Subcutaneous abdominal adipose tissue (tissue), 5 donors: ENCODE data around the gene RNF220.
"Not testable (repeated sequence)": the region's sequence is repeated elsewhere in the genome, so short reads cannot be mapped to it uniquely, and the experiment has no call there.

Experiments
- H3K27ac ChIP-seq: one replicate; pipeline ENCODE4 v1.7.0; 2013; ENCODE audit warnings: low read depth, mild to moderate bottlenecking, inconsistent platforms, low read length, moderate library complexity
- H3K27me3 ChIP-seq, 5 donors: one replicate each; pipeline ENCODE4 v1.7.0; 2013; ENCODE audit warnings: low read length in 5 of 5, inconsistent platforms in 1 of 5; ENCODE audit not compliant: control insufficient read depth in 5 of 5, insufficient read depth in 4 of 5
- H3K36me3 ChIP-seq, 5 donors: one replicate each; pipeline ENCODE4 v1.7.0; 2013; ENCODE audit warnings: low read length in 5 of 5; ENCODE audit not compliant: control insufficient read depth in 5 of 5, insufficient read depth in 5 of 5
- H3K4me1 ChIP-seq, 5 donors: one replicate each; pipeline ENCODE4 v1.7.0; 2013; ENCODE audit warnings: low read length in 5 of 5, mild to moderate bottlenecking in 3 of 5, moderate library complexity in 1 of 5; ENCODE audit not compliant: control insufficient read depth in 5 of 5, insufficient read depth in 5 of 5
- H3K4me3 ChIP-seq, 5 donors: one replicate each; pipeline ENCODE4 v1.7.0; 2013; ENCODE audit warnings: low read length in 5 of 5, low read depth in 1 of 5
- H3K9ac ChIP-seq, 5 donors: one replicate each; pipeline ENCODE4 v1.7.0; 2013; ENCODE audit warnings: low read length in 5 of 5, mild to moderate bottlenecking in 4 of 5, moderate library complexity in 3 of 5
- H3K9me3 ChIP-seq, 5 donors: one replicate each; pipeline ENCODE4 v1.7.0; 2013; ENCODE audit warnings: low read length in 5 of 5; ENCODE audit not compliant: control insufficient read depth in 5 of 5
- donor health status: healthy.
- donor health status: healthy.
- donor health status: healthy.
- donor health status: healthy.
- donor health status: healthy.

RNF220 gene

GRCh38 chr1:44502823-44503222 lies 97.8 kb downstream of the RNF220 start:
- Histone ChIP-seq H3K4me1 (peaks cover 0 to 16% (median 15%) of the 10 kb centered on the region in 5 donors), H3K27me3 (peaks cover 4 to 27% (median 7%) of the 10 kb centered on the region in 5 donors)
- not testable (repeated sequence) for H3K27ac ChIP-seq, H3K4me3 ChIP-seq, H3K36me3 ChIP-seq, H3K9me3 ChIP-seq, H3K9ac ChIP-seq

DNA sequence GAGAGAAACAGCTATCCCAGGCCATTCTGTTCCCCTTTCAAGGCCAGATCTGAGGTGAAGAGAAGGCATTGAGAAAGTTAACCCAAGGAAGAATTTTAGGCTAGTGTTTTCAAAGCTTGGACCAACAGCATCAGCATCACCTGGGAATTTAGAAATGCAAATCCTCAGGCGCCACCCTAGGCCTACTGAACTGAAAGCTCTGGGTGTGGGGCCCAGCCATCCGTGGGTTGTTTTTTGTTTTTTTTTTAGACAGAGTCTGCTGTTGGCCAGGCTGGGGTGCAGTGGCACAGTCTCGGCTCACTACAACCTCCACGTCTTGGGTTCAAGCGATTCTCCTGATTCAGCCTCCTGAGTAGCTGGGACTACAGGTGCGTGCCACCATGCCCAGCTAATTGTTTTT lies 98.6 kb downstream of the RNF220 start:
- no peak overlapping the region for H3K9ac ChIP-seq
- H3K4me1 ChIP-seq = peaks cover 0 to 16% (median 15%) of the 10 kb centered on the region in 5 donors
- H3K36me3 ChIP-seq = no peaks in the 10 kb centered on the region
- H3K27me3 ChIP-seq = peaks cover 4 to 34% (median 13%) of the 10 kb centered on the region in 5 donors
- no peaks in the 10 kb centered on the region for H3K9me3 ChIP-seq
- no peak overlapping the region for H3K4me3 ChIP-seq
- no peak overlapping the region for H3K27ac ChIP-seq

DNA sequence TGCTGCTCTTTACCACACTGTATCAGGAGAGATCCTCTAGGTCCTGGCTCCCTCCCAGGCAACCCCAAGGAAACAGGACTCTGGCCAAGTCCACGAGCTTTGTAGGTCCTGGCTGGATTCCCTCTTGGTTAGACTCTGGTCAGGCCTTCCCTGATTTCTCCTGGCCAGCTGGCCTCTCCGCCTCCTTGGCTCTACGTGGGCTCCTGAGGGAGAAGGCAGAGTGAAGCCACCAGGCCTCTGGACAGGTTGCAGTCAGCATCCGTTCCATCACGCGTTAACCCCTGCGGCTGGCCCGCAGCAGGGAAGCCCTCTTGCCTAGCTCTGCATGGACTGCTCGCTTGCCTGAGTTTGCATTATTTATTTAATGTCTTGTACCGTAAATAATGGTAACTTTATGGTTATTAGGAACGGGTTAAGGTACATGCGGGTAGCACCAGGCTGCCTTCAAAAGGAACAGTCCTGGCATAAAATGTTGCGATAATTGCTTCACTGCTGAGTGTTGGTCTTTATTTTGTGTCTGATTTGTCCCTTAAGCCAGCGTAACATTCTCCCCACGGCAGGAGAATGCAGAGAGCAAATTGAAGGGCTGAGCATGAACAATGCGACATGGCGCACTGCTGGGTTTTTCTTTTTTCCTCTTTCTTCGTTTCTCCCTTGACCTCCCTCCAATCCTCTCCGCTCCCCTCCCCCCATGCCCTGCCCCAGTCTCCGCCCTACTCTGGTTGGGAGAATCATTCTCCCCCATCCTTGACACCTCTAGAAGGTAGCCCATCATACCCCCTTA lies 100.3 kb downstream of the RNF220 start:
- H3K4me3 ChIP-seq = no peak overlapping the region
- H3K27ac ChIP-seq = no peak overlapping the region
- H3K4me1 ChIP-seq = peaks cover 0 to 17% (median 12%) of the 10 kb centered on the region in 5 donors
- H3K9ac ChIP-seq = no peak overlapping the region
- no peaks in the 10 kb centered on the region for H3K9me3 ChIP-seq
- peaks cover 4 to 27% (median 18%) of the 10 kb centered on the region in 5 donors for H3K27me3 ChIP-seq
- no peaks in the 10 kb centered on the region for H3K36me3 ChIP-seq

DNA sequence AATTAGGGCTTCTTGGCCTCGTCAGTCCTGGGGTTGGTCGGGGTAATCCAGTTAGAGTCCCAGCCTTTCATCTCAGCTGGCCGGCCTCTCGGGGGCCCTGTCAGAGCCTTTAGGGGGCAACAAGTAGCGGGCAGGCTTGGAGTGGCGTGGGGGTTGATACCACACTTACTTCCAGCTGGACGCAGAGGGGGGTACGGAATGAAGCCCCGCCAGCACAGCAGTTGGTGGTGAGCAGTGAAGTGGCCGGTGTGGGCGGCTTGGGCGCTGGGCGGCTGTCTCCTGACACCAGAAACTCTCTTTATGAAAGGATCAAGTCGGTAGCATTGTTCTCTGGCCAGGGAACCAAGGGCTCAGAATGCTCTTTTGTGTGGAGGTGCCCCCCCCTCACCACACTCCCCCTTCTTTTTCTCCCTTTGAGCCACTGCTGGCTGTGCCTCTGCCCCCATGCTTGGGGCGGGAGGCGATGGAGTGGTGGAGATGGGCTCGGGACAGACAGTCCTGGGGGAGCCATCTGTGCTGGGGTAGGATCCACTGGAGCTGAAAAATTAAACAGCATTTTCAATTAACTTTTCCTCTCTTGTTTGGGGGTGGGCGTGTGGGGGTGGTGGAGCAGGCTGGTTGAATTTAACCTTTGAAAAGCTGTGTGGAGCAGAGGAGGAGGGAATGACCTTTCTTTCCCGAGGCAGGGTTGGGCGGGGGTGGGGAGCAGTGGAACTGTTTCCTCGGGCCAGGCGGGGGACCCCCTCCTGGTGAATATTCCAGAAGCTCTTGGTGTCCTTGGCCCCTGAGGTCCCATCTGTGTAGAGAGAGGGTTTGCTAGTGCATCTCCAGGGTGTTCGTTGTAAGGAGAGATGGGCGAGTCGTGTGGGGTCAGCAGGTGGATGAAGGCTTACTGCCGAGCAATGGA lies 102.7 kb downstream of the RNF220 start:
- H3K9ac ChIP-seq = no peak overlapping the region
- no peak overlapping the region for H3K4me3 ChIP-seq
- peaks cover 4 to 28% (median 22%) of the 10 kb centered on the region in 5 donors for H3K27me3 ChIP-seq
- peaks cover 0 to 3% (median 0%) of the 10 kb centered on the region in 5 donors for H3K4me1 ChIP-seq
- H3K36me3 ChIP-seq = no peaks in the 10 kb centered on the region
- no peak overlapping the region for H3K27ac ChIP-seq
- H3K9me3 ChIP-seq = no peaks in the 10 kb centered on the region

DNA sequence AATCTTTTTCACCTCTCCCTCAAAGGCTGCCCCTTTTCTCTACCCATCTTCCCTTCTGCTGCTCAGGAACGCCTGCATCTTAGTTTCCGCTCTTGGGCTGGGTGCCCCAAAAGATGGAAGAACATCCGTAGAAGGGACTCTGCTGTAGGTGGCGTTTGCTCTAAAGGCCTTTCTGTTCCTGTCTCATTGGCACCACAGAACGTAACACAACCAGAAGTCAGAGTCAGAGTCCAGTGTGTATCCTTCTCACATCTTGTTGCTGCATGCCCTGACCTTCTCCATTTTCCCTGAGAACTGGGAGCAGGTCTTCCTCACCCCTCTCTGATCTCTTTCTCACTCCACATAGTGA lies 103.3 kb downstream of the RNF220 start:
- Histone ChIP-seq H3K4me1 (peaks cover 0 to 3% (median 0%) of the 10 kb centered on the region in 5 donors), H3K27me3 (peaks cover 4 to 32% (median 22%) of the 10 kb centered on the region in 5 donors), H3K9me3 (no peaks in the 10 kb centered on the region), H3K36me3 (no peaks in the 10 kb centered on the region), H3K27ac (no peak overlapping the region), H3K9ac (no peak overlapping the region), H3K4me3 (no peak overlapping the region)

- Histone ChIP-seq H3K27ac (no peak overlapping the region), H3K9ac (no peak overlapping the region), H3K9me3 (no peaks in the 10 kb centered on the region), H3K4me3 (no peak overlapping the region), H3K36me3 (no peaks in the 10 kb centered on the region), H3K4me1 (peaks cover 0 to 3% (median 0%) of the 10 kb centered on the region in 5 donors), H3K27me3 (peaks cover 4 to 37% (median 22%) of the 10 kb centered on the region in 5 donors)
Observed at GRCh38 chr1:44511363-44511762, 106.3 kb downstream of the RNF220 start.

DNA sequence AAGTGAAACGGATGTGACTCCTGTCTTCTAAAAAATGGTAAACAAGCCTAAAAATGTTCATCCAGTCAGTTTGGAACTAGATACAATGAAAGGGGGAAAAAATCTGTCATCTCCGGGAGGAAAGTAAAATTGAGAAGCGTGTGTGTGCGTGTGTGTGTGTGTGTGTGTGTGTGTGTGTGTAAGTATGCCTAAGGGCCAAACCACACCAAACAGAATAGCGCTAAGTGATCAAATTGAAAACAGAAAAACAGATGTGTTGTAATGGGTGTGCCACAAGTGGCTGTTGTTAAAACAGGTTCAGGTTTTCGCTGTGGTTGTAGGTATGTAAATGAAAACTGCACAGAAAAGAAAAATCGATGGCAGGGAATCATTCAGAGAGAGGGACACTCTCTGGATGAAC lies 106.7 kb downstream of the RNF220 start:
- Histone ChIP-seq H3K9me3 (no peaks in the 10 kb centered on the region), H3K27ac (no peak overlapping the region), H3K9ac (no peak overlapping the region), H3K4me3 (no peak overlapping the region), H3K4me1 (peaks cover 0 to 3% (median 0%) of the 10 kb centered on the region in 5 donors), H3K27me3 (peaks cover 4 to 35% (median 20%) of the 10 kb centered on the region in 5 donors), H3K36me3 (no peaks in the 10 kb centered on the region)

DNA sequence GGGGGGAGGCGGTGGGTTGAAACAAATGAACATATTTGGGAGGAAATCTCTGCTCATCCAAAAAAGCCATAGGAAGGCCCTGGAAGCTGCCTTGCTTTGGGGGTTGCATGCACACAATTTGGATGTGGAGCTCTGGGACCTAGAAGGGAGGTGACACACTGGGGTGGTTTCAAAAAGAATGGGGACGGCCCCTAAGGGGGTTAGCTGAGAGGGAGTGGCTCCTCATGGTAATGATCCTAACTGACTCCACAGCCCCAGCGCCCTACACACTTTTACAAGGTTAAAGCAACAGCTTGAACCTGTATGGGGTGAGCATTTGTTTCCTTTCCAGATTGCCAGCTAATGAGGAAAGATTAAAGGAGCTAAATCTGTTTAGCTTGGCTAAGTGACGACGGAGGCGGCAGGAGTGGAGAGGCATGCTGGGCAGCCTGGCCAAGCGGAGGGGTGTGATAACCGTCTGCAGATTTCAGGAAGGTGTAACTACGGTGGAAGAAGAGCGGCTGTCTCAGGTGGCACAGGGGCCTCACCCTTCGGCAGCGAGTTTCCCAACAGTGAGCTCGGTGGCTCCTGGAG lies 107.3 kb downstream of the RNF220 start:
- Histone ChIP-seq H3K27me3 (peaks cover 4 to 29% (median 17%) of the 10 kb centered on the region in 5 donors), H3K9ac (no peak overlapping the region), H3K4me1 (peaks cover 0 to 3% (median 0%) of the 10 kb centered on the region in 5 donors), H3K36me3 (no peaks in the 10 kb centered on the region), H3K4me3 (no peak overlapping the region), H3K9me3 (no peaks in the 10 kb centered on the region), H3K27ac (no peak overlapping the region)

DNA sequence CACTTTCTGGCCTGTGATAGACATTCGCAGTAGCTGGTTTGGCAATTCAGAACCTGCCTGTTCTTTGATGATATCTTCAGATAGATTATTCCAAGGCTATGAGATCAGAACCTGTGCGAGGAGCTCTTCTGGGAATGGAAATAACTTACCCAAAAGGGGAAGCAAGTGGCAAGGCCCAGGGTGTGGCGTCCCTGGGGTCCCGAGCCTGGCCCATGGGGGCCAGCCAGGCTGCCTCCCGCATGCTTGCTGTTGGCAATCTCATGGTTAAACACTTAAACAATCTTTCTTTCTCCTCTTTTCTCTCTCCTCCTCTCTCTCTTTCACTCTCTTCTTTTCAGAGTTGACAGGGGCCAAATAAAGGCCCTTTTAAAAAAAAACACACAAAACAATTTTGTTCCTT lies 108.1 kb downstream of the RNF220 start:
- no peak overlapping the region for H3K9ac ChIP-seq

More for the DNA sequence above, 108.1 kb downstream of the RNF220 start:
- H3K4me3 ChIP-seq = no peak overlapping the region
- peaks cover 0 to 23% (median 13%) of the 10 kb centered on the region in 5 donors for H3K27me3 ChIP-seq
- no peaks in the 10 kb centered on the region for H3K9me3 ChIP-seq
- H3K36me3 ChIP-seq = no peaks in the 10 kb centered on the region
- H3K4me1 ChIP-seq = peaks cover 0 to 3% (median 0%) of the 10 kb centered on the region in 5 donors
- no peak overlapping the region for H3K27ac ChIP-seq
